ENCODE measurements around the gene TSEN34. TPM values are rescaled to one million over a fixed set of nuclear protein-coding genes. Genes with fewer than 3 reads are reported as not detected.
A peak's percentile ranks its signal among the peaks of the same experiment; 100 is the strongest.
"Not testable (repeated sequence)": the region's sequence is repeated elsewhere in the genome, so short reads cannot be mapped to it uniquely, and the experiment has no call there.

TSEN34 gene
- total RNA-seq, 1 donor from 2014 or later = 36.1 TPM

DNA sequence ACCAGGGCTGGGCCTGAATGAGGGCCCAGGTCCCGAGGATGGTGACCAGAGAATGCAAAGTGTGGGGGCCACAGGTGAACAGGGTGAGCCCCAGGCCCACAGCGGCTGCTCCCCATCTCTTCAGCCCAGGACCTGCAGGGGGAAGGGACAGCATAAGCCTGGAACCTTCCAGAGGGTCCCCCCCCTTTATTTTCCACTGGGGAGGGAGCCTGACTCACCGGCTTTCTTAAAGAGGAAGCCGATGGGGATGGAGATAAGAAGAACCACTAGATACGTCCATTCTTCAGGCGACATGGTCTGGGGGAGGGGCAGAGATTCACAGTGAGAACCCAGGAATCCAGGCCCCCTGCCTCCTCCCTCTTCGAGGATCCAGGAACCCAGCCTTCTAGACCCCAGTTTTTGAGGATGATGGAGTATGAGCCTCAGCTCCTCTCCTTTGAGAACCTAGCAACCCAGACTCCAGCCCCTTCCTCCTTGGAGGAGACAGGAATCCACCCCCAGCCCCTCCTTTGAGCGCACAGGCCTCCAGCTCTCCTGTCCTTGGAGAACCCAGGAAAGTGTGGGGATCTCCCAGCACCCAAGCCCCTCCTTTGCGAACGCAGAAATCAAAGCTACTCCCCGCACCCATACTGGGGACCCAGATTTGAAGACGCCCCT lies 2.8 kb upstream of the TSEN34 start:
- no peak for ATAC-seq

DNA sequence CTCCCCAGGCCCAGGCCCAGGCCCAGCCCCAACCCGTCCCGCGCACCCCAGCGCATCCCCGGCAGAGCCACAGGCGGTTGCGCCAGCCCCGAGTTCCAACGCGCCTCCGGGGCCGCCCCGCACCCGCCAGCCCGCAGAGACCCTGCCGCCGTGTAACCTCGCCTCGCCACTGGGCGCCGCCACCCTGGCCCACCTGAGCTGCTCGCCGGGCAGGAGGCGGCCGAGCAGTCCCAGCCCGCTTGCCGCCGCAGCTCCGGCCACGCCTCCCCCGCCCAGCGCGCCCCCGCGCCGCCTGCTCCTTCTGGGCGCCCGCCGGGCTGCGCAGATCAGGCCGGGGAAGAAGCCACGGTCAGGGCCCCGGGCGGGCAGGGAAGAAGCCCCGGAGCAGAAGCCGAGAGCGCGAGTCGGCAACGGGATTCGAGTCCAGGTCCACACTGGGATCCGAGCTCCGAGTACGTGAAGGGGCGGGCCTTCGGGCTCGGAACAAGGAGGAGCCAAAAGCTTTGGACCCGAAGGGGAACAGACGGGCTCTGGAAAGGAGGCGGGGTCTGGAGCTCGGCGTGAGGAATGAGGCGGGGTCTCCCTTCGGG lies 1.9 kb upstream of the TSEN34 start, which contains the start of gene MBOAT7:
TSS of gene MBOAT7 (minus strand) at position 436 of the 590 bp plus-strand sequence. CDS start 1,072 bp downstream, outside the sequence.
- ATAC-seq = peak; percentile 4

DNA sequence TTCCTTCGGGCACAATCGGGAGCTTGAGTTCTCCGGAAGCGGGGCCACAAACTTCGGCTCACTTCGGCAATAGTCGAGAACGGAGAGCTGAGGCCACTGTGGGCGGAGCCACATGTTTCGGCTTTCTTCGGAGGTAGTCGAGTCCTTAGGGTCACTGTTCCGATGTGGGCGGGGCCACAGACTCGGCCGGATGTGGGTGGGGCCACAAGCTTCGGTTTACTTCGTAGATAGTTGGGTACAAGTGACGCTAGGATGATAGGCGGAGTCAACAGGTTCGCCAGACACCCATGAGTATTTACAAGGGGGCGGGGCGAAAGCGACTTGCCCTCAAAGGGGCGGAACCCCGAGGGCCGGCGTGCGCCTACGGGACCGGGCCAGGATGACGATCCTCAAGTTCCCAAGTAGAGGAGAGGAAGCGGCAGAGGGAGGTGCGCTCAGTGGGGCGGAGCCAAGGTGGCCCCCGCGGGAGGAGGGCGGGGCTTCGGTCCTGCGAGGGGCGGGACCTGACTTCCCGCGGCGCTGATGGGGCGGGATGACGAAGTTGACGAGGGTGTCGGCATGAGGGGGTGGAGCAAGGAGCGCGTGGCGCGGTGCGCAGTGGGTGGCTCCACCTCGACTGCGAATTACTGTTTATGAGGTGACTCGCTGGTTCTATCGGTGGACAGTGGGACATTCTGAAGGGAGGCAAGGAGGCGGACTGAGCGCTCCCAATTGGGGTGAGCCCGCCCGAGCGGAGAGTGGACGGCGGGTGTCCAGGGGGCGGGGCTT lies 1.2 kb upstream of the TSEN34 start:
- peak; percentile 83 for ATAC-seq

DNA sequence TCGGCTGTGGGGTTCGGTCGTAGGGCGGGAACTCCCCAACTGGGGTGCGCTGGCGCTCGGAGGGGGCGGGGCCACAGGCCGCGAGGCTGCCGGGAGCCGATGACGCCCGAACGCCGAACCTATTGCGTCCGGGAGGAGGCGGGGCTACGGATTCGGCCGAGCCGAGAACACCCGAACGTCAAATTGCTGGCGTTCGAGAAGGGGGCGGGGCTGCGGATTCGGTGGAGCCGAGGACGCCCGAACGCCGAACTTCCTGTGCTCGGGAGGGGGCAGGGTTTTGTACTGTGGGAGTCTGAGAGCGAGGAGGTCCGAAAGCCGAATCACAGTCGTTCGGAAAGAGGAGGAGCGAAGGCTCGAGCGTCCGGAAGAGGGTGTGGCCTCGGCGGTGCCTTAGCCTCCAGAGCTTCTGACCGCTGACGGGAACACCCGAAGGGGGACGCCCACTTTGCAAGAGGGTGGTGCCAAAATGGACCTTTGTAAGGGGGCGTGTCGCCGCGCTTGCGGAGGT lies 551 bp upstream of the TSEN34 start:
- peak; percentile 78 for ATAC-seq

DNA sequence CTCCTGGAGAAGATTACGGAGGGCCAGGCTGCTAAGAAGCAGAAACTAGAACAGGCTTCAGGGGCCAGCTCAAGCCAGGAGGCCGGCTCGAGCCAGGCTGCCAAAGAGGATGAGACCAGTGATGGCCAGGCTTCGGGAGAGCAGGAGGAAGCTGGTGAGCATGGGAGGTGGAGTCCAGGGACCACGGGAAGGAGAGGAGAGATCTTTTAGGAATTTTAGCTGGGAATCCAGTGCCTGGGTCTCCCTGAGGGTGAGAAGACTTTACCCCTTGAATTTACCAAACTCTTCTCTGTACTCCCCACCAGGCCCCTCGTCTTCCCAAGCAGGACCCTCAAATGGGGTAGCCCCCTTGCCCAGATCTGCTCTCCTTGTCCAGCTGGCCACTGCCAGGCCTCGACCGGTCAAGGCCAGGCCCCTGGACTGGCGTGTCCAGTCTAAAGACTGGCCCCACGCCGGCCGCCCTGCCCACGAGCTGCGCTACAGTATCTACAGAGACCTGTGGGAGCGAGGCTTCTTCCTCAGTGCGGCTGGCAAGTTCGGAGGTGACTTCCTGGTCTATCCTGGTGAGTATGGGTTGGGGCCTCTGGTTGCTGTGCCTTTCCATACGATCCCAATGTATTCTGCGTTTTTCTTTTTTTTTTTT lies 824 bp downstream of the TSEN34 start:
- no peak for ATAC-seq

DNA sequence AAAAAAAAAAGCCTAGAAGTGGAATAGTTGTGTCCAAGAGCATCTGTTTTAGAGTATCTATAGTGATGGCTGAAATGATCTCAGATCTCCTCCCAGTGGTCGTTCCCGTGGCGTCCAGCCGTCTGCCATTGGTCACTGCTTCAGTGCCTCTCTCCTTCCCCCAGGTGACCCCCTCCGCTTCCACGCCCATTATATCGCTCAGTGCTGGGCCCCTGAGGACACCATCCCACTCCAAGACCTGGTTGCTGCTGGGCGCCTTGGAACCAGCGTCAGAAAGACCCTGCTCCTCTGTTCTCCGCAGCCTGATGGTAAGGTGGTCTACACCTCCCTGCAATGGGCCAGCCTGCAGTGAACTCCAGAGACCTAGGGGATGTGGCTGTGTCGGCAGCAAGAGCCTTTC lies 1.9 kb downstream of the TSEN34 start:
- ATAC-seq = no peak

DNA sequence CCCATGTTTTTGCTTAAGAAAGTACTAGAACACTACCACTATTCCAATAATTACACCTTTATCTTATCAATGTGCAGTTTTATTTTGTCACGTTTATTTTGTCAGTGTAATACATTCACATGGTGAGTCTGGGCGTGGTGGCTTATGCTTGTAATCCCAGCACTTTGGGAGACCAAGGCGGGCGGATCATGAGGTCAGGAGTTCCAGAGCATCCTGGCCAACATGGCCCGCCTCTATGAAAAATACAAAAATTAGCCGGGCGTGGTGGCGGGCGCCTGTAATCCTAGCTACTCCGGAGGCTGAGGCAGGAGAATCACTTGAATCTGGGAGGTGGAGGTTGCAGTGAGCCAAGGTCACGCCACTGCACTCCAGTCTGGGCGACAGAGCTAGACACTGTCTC lies 3.4 kb downstream of the TSEN34 start:
- not testable (repeated sequence) for ATAC-seq

DNA sequence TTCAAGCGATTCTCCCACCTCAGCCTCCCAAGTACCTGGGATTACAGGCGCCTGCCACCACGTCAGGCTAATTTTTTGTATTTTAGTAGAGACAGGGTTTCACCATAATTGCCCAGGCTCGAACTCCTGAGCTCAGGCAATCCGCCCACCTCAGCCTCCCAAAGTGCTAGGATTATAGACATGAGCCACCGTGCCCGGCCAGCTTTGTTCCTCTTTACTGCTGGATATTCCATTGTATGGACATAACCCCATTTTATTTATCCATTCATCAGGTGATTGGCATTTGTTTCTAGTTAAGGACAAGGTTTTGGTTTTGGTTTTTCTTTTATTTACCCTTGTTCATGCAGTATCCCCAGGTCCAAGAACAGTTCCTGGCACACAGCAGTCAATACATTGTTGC lies 5.4 kb downstream of the TSEN34 start:
- no peak for ATAC-seq

DNA sequence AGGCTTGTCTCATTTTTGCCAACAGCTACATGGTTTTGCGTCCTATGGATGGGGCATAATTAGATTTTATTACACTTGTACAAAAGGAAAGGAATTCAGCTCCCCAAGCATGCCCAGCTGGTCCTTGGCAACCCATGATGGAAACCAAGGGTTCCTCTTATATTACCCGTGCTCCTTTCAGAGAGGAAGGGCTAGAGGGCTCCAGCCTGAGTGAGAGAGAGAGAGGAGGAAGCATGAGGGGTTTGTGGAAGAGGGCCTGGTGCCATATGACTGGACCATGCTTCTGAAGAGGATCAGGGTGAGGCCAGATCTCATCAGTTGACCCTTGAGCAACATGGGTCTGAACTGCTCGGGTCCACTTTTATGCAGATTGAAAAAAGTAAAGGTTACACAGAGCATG lies 6.0 kb downstream of the TSEN34 start:
- no peak for ATAC-seq

DNA sequence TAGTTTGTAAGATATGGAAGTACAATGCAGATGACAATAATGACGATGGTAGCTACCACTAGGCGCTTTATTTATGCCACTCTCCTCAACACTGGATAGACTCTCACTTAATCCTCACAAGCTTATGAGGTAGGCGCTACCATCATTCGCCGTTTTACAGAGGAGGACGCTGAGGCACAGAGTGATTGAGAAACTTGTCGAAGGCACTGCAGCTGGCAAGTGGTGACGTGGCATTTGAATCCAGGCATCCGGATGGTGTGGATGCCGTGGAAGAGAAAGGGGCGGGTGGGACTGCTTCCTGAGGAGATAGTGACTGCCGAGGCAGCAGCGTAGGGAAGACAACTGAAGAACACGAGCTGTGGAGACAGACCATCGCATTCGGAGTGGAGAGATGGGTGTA lies 8.3 kb downstream of the TSEN34 start:
- ATAC-seq = no peak

DNA sequence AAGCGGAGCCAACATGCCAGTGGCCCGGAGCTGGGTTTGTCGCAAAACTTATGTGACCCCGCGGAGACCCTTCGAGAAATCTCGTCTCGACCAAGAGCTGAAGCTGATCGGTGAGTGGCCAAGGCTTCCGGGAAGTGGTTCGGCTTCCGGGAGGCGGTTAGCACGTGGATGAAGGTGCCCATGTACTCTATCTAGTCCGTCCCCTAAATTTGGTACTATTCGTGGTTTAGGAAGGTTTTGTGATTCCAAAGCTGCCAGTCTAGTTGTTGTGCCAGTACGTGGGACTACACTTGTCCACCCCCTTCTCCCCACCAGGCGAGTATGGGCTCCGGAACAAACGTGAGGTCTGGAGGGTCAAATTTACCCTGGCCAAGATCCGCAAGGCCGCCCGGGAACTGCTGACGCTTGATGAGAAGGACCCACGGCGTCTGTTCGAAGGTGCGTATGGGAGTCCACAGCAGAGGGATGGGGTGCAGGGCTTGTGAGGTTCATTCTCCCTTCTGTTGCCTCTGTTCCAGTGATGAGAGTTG lies 10.1 kb downstream of the TSEN34 start:
- ATAC-seq = no peak

DNA sequence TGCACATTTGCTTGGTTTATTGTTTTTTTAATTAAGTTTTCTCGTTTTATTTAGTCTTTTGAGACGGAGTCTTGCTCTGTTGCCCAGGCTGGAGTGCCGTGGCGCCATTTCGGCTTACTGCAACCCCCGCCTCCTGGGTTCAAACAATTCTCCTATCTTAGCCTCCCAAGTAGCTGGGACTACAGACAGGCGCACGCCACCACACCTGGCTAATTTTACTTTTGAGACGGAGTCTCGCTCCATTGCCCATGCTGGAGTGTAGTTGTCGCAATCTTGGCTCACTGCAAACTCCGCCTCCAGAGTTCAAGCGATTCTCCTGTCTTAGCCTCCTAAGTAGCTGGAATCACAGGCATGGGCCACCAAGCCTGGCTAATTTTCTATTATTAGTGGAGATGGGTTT lies 10.9 kb downstream of the TSEN34 start:
- ATAC-seq = no peak

DNA sequence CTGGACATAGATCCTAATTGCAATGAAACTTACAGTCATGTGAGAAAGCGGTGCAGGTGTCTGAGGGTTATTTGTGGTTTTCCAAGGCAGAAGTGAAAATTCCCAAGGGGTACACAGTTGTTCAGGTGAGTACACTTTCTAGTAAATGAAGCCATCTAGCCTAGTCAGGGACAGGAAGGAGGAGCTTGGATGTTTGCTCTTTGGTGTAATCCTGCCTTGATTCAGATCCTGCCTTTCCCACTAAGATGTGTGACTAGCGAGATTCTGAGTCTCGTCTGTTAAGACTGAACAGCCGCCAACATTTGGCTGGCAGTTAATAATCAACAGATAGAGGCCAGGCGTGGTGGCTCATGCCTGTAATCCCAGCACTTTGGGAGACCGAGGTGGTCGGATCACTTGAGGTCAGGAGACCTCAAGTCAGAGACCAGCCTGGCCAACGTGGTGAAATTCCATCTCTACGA lies 12.1 kb downstream of the TSEN34 start:
- ATAC-seq = no peak

DNA sequence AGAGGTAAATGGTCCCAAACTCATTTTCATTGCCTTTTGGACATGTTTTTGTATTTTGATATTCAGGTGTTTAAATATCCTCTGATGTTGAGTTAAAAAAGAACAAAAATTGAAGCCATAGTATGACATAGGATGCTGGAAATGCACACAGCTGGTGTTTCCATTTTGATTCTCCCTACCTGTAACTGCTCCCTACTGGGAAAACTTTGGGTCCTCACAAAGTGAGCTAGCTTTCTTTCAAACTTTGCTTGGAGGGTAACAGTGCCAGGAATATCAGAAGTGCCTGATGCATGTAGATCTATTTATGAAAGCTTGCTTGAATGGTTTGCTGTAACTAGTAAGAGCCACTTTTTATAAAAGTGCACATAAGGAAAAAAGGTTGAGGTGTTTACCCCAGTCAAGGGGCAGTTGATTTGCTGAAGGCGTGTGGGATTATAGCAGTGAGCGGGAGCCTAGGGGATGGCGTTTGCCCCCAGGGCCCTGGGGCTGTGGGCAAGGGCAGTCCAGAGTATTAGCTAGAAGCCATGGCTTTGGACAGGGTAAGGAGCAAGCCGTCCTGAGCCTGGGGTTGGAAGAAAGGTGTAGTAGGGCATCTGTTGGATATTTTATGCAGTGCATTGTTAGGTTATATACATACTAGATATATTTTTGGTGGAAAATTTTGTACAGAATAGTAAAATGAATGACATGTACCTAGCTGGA lies 13.8 kb downstream of the TSEN34 start:
- ATAC-seq = no peak

DNA sequence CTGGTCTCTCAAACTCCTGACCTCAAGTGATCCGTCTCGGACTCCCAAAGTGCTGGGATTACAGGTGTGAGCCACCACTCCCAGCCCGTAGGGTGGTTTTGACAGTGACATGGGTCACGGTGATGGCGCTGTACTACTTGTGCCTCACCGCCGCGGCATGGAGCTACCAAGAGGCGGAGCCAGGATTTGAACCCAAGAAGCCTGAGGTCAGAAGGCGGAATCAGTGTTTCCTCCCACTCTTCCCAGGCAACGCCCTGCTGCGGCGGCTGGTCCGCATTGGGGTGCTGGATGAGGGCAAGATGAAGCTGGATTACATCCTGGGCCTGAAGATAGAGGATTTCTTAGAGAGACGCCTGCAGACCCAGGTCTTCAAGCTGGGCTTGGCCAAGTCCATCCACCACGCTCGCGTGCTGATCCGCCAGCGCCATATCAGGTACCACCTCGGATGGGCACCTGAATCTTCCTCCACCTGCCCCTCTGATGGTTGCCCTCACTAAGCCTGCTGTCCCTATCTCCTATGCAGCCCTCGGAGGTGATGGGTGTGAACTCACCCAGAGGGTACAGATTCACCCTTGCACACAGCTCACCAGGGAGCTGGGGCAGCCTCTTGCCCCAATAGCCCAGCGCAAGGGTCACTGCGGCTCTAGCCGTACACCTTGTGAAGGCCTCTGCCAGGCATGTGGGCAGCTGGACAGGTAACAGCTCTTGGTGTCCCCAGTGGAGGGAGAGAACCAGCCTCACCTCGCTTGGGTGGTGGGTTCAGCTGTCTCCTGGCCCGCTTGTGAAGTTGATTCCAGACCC lies 15.1 kb downstream of the TSEN34 start:
- ATAC-seq = no peak

DNA sequence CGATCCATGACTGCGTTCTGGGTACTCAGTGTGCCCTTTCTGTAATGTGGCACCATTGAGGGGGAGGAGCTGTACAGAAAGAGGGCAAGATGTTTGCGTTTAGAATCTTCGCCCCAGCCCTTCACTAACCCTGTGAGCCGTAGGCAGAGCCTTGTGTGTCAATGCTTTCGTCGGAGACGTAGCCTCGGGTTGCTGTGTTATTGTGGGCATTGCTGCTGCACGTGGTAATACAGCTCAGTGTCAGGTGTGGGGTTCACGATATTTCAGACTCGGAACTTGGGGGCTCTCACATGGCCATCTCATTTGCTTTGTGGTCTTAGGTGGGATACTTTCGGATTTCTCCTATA lies 15.7 kb downstream of the TSEN34 start:
- no peak for ATAC-seq

DNA sequence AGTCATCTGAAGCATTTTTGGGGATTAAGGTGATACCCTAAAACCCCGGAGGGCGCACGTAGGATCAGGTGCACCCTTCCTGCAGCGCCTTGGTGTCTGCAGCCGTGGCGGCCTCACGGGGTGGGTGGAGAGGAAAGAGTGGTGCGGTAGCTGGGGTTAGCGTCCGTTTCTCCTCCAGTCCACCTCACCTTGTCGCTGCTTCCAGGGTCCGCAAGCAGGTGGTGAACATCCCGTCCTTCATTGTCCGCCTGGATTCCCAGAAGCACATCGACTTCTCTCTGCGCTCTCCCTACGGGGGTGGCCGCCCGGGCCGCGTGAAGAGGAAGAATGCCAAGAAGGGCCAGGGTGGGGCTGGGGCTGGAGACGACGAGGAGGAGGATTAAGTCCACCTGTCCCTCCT lies 16.1 kb downstream of the TSEN34 start:
- not testable (repeated sequence) for ATAC-seq

DNA sequence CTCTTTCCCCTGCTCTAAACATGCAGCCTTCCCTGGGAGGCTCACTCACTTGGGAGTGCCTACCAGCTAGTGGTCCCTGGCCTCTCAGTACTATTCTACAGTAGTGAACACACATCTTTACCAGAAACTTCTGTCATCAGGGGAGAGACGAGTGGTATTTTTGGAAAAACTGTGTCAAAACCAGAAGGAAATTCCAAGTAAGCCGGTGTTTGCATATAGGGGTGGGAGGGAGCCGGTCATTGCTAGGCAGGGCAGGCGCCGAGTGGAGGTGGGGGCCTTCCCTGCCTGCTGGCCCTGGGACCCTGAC lies 16.5 kb downstream of the TSEN34 start:
- no peak for ATAC-seq

DNA sequence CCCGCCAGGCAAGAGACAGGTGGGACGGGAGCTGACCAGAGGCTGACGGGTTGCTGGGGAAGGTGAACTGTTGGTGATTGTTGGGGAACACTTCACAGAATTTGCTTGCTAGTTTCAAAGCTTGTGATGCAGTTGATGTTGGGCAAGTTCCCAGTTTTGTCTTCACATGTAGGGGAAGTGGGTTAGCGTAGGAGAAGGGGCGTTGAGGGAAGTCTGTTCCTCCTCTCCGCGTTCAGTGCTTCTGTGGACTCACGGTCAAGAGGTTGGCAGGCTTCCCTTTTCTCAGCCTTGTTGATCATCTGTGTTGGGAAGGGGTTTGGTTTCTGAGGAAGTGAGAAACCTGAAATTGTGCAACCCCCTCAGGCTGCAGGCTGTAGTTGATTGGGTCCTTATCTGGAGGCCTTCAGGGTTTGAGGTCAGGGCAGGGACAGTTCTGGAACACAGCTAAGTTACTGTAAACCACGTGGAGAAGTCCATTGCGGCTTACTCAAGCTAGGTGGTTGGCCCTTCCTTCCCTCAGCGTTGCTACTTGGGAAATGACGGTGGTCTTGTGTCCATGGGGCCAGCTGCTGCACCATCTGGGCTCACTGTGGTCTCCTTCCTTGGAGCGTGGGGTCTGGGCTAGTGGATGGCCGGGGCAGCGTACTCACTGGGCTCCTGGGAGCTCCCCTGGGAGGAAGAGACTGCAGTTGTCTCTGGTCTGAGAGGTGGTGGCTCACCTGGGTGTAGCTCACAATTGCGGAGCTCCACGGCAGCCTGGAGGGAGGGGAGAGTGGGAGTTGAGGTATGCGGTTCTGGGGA lies 17.1 kb downstream of the TSEN34 start:
- peak; percentile 5 for ATAC-seq

DNA sequence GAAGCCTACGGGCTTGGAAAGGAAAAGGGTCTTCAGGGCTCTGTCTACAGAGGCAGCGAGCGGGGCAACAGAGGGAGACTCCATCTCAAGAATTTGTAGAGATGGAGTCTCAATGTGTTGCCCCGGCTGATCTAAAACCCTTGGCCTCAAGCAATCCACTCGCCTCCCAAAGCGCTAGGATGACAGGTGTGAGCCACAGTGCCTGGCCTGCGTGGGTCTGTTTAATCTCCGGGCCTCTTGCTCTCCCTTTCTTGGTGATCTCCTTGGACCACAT lies 17.6 kb downstream of the TSEN34 start:
- no peak for ATAC-seq
